OCI-LY1 (cell line): ENCODE measurements around the gene CPSF6.
"Not testable (repeated sequence)": the region's sequence is repeated elsewhere in the genome, so short reads cannot be mapped to it uniquely, and the experiment has no call there.

Experiments used
- H2AFZ ChIP-seq: fragments of 200-600 bp; sonication (generic), shearing (Covaris generic); 2 replicates; pipeline ENCODE4 v1.6.0; 2014; ENCODE audit warnings: antibody characterized with exemption, mild to moderate bottlenecking, low read length
- H3F3A ChIP-seq: fragments of 200-600 bp; sonication (generic), shearing (Covaris generic); 2 replicates; pipeline ENCODE4 v1.6.0; 2014; ENCODE audit warnings: mild to moderate bottlenecking, antibody characterized with exemption, low read length, moderate library complexity; ENCODE audit not compliant: insufficient read depth
- H3K27ac ChIP-seq: fragments of 200-600 bp; sonication (generic); 2 replicates; pipeline ENCODE4 v1.5.1; 2014; ENCODE audit warnings: low read length, mixed run types, mild to moderate bottlenecking, low read depth; ENCODE audit not compliant: poor library complexity, severe bottlenecking
- H3K27me3 ChIP-seq: fragments of 200-600 bp; sonication (generic); 2 replicates; pipeline ENCODE4 v1.6.0; 2014; ENCODE audit warnings: antibody characterized with exemption, mild to moderate bottlenecking, low read length, moderate library complexity; ENCODE audit not compliant: insufficient read depth
- H3K36me3 ChIP-seq: fragments of 200-600 bp; sonication (generic); 2 replicates; pipeline ENCODE4 v1.6.1; 2014; ENCODE audit warnings: mild to moderate bottlenecking, antibody characterized with exemption, low read length, moderate library complexity, mixed read lengths; ENCODE audit not compliant: insufficient read depth
- H3K4me1 ChIP-seq: fragments of 200-600 bp; sonication (generic); 2 replicates; pipeline ENCODE4 v1.5.1; 2014; ENCODE audit warnings: mild to moderate bottlenecking, low read length, moderate library complexity; ENCODE audit not compliant: insufficient read depth, severe bottlenecking
- H3K4me2 ChIP-seq: fragments of 200-600 bp; sonication (generic), shearing (Covaris generic); 2 replicates; pipeline ENCODE4 v1.6.1; 2014; ENCODE audit warnings: low read length
- H3K4me3 ChIP-seq: fragments of 200-600 bp; sonication (generic); 2 replicates; pipeline ENCODE4 v1.5.1; 2014; ENCODE audit warnings: low read length, low read depth, mild to moderate bottlenecking, mixed read lengths; ENCODE audit not compliant: poor library complexity, severe bottlenecking
- H3K79me2 ChIP-seq: fragments of 200-600 bp; shearing (Covaris generic); 2 replicates; pipeline ENCODE4 v1.6.1; 2016; ENCODE audit warnings: mixed run types, low read length, mixed read lengths; ENCODE audit not compliant: insufficient read depth
- H3K9ac ChIP-seq: fragments of 200-600 bp; sonication (generic), shearing (Covaris generic); 2 replicates; pipeline ENCODE4 v1.6.1; 2014; ENCODE audit warnings: mild to moderate bottlenecking, low read length, mixed read lengths
- H3K9me2 ChIP-seq: fragments of 200-600 bp; sonication (generic), shearing (Covaris generic); 2 replicates; pipeline ENCODE4 v1.6.1; 2014; ENCODE audit warnings: low read depth, mild to moderate bottlenecking, low read length, mixed read lengths
- H3K9me3 ChIP-seq: fragments of 200-600 bp; shearing (Covaris generic); 2 replicates; pipeline ENCODE4 v1.6.1; 2014; ENCODE audit warnings: low read length, mixed read lengths
- H4K20me1 ChIP-seq: fragments of 200-600 bp; sonication (generic), shearing (Covaris generic); 2 replicates; pipeline ENCODE4 v1.6.0; 2016; ENCODE audit warnings: mild to moderate bottlenecking, low read length; ENCODE audit not compliant: insufficient read depth
- CTCF ChIP-seq: fragments of 200-600 bp; sonication (generic), shearing (Covaris generic); IDR thresholded peaks from 2 replicates; pipeline ENCODE4 v1.5.1; 2017; ENCODE audit warnings: mild to moderate bottlenecking, antibody characterized with exemption, low read length, moderate library complexity, mixed read lengths
- EZH2 ChIP-seq: fragments of 200-600 bp; sonication (generic), shearing (Covaris generic); IDR thresholded peaks from 2 replicates; pipeline ENCODE4 v1.8.0; 2017; ENCODE audit warnings: borderline replicate concordance, mixed run types, mild to moderate bottlenecking, antibody characterized with exemption, low read length, moderate library complexity, mixed read lengths

CPSF6 gene

GRCh38 chr12:69258655-69259054 lies 19.3 kb downstream of the CPSF6 start:
- H3K36me3 ChIP-seq, result peaks cover 88% of the 10 kb centered on the region
- no peaks in the 10 kb centered on the region for H3K4me1 ChIP-seq
- H3K27ac ChIP-seq, result no peak overlapping the region

GRCh38 chr12:69262264-69262974 lies 23.1 kb downstream of the CPSF6 start:
- no peaks in the 10 kb centered on the region for H3K27me3 ChIP-seq
- no peak overlapping the region for H3K9ac ChIP-seq
- no peak overlapping the region for H3K4me2 ChIP-seq
- H2AFZ ChIP-seq, result no peak overlapping the region
- no peaks in the 10 kb centered on the region for H3K79me2 ChIP-seq
- peaks cover 90% of the 10 kb centered on the region for H3K36me3 ChIP-seq
- H3K9me3 ChIP-seq, result no peaks in the 10 kb centered on the region
- H4K20me1 ChIP-seq, result no peaks in the 10 kb centered on the region
- no peaks in the 10 kb centered on the region for H3K4me1 ChIP-seq
- TF ChIP-seq EZH2, result no peak
- TF ChIP-seq CTCF, result no peak
- H3K4me3 ChIP-seq, result no peak overlapping the region
- H3K9me2 ChIP-seq, result no peaks in the 10 kb centered on the region
- no peaks in the 10 kb centered on the region for H3F3A ChIP-seq
- no peak overlapping the region for H3K27ac ChIP-seq

More at GRCh38 chr12:69258655-69259054, 19.3 kb downstream of the CPSF6 start:
- Histone ChIP-seq H3K27me3 (no peaks in the 10 kb centered on the region), H3F3A (no peaks in the 10 kb centered on the region), H3K4me2 (no peak overlapping the region), H3K9ac (no peak overlapping the region), H3K9me2 (no peaks in the 10 kb centered on the region), H4K20me1 (no peaks in the 10 kb centered on the region), H2AFZ (no peak overlapping the region), H3K79me2 (peaks cover 6% of the 10 kb centered on the region), H3K4me3 (no peak overlapping the region), H3K9me3 (no peaks in the 10 kb centered on the region)
- no peak for TF ChIP-seq CTCF
- TF ChIP-seq EZH2, result no peak

GRCh38 chr12:69265205-69265604 lies 25.8 kb downstream of the CPSF6 start:
- H3K27me3 ChIP-seq, result no peaks in the 10 kb centered on the region
- H3K9me3 ChIP-seq, result no peaks in the 10 kb centered on the region
- TF ChIP-seq EZH2, result no peak
- no peak for TF ChIP-seq CTCF
- H3F3A ChIP-seq, result no peaks in the 10 kb centered on the region
- no peak overlapping the region for H2AFZ ChIP-seq
- no peaks in the 10 kb centered on the region for H3K9me2 ChIP-seq
- no peaks in the 10 kb centered on the region for H4K20me1 ChIP-seq
- no peak overlapping the region for H3K27ac ChIP-seq
- H3K9ac ChIP-seq, result no peak overlapping the region
- no peaks in the 10 kb centered on the region for H3K79me2 ChIP-seq
- H3K36me3 ChIP-seq, result peaks cover 81% of the 10 kb centered on the region
- no peak overlapping the region for H3K4me3 ChIP-seq
- no peak overlapping the region for H3K4me2 ChIP-seq
- H3K4me1 ChIP-seq, result no peaks in the 10 kb centered on the region

- not testable (repeated sequence) for H3K4me1 ChIP-seq, H3K79me2 ChIP-seq, H3K9ac ChIP-seq, H3K27ac ChIP-seq, H4K20me1 ChIP-seq, H3F3A ChIP-seq, H3K9me2 ChIP-seq, H3K9me3 ChIP-seq, H2AFZ ChIP-seq, H3K4me2 ChIP-seq, H3K27me3 ChIP-seq, H3K4me3 ChIP-seq
- H3K36me3 ChIP-seq, result peaks cover 81% of the 10 kb centered on the region
Observed at GRCh38 chr12:69265633-69266032, 26.3 kb downstream of the CPSF6 start.
